Measurements from ENCODE around the gene PLCE1.

Gene PLCE1

GRCh38 chr10:94023906-94024305, 30.2 kb downstream of the PLCE1 start:
- no peak for DNase-seq (ENCODE audit: low spot score)

GRCh38 chr10:94024407-94024806, 30.7 kb downstream of the PLCE1 start:
- no peak for DNase-seq (ENCODE audit: low spot score)

GRCh38 chr10:94025806-94026205, 32.1 kb downstream of the PLCE1 start:
- DNase-seq (ENCODE audit: low spot score), result no peak

GRCh38 chr10:94027197-94027596, 33.5 kb downstream of the PLCE1 start:
- DNase-seq (ENCODE audit: low spot score), result no peak

- DNase-seq (ENCODE audit: low spot score), result no peak
Measured at GRCh38 chr10:94029955-94030354, 36.2 kb downstream of the PLCE1 start.

GRCh38 chr10:94035982-94036765, 42.4 kb downstream of the PLCE1 start:
- no peak for DNase-seq (ENCODE audit: low spot score)

GRCh38 chr10:94036766-94037033, 43.0 kb downstream of the PLCE1 start:
- no peak for DNase-seq (ENCODE audit: low spot score)

GRCh38 chr10:94037286-94037685, 43.6 kb downstream of the PLCE1 start:
- DNase-seq (ENCODE audit: low spot score), result no peak

- DNase-seq (ENCODE audit: low spot score), result no peak
Measured at GRCh38 chr10:94038024-94038423, 44.3 kb downstream of the PLCE1 start.

GRCh38 chr10:94041206-94041605, 47.5 kb downstream of the PLCE1 start:
- DNase-seq (ENCODE audit: low spot score), result no peak

- DNase-seq (ENCODE audit: low spot score), result no peak
Measured at GRCh38 chr10:94042001-94042833, 48.5 kb downstream of the PLCE1 start.

- DNase-seq (ENCODE audit: low spot score), result no peak
Measured at GRCh38 chr10:94042834-94043175, 49.1 kb downstream of the PLCE1 start.

Measured in pons (tissue), 1 donor.